Measurements from ENCODE around the gene ANKS3.

The ANKS3 gene

DNA sequence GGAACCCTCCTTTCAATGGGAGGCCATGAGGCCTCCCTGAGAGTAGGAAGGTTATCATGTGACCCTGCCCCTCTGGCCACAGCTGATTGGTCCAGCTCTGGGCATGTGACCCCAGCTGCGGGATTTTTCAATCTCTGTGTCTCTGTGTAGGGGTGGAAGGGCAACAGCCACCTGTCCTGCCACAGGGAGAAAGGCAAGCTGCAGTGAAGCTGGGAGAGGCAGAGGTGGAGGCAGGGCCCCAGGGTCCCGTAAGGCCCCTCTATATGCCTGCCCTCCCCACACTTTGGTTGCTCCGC is 11.2 kb upstream of the ANKS3 start:
- TF ChIP-seq, protein P1, sequence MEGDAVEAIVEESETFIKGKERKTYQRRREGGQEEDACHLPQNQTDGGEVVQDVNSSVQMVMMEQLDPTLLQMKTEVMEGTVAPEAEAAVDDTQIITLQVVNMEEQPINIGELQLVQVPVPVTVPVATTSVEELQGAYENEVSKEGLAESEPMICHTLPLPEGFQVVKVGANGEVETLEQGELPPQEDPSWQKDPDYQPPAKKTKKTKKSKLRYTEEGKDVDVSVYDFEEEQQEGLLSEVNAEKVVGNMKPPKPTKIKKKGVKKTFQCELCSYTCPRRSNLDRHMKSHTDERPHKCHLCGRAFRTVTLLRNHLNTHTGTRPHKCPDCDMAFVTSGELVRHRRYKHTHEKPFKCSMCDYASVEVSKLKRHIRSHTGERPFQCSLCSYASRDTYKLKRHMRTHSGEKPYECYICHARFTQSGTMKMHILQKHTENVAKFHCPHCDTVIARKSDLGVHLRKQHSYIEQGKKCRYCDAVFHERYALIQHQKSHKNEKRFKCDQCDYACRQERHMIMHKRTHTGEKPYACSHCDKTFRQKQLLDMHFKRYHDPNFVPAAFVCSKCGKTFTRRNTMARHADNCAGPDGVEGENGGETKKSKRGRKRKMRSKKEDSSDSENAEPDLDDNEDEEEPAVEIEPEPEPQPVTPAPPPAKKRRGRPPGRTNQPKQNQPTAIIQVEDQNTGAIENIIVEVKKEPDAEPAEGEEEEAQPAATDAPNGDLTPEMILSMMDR (IDR thresholded peaks at IDR 0.05), result no peak

DNA sequence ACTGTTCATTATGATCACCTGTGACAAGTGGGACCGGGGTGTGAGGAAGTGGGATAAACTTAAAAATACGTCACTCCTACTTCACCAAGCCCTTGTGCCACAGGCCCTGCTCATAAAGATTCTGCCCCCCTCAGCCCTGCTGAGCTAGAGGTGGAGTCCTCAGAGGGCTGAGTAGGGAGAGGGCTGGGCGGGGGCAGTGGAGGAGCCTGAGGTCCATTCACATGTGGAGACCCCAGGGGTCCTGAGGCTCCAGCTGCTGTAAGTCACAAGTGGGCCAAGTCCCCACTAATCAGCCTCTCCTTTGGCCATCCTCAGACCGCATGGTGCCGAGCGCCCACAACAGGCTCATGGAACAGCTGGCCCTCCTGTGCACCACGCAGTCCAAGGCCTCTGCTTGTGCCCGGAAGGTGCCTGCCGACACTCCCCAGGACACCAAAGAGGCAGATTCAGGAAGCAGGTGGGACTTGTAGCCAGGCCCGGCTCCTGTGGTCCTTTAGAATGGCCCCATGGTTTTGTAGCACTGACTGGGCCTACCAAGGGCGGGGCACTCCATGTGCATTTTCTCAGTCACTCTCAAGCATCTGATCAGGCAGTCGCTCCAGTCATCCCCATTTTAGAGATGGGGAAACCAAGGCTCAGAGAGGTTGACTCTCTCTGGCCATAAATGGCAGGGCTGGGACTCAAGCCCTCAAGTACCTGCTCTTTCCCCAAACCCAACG is 10.6 kb upstream of the ANKS3 start:
- TF ChIP-seq, protein P1 (IDR thresholded peaks at IDR 0.05), result no peak

DNA sequence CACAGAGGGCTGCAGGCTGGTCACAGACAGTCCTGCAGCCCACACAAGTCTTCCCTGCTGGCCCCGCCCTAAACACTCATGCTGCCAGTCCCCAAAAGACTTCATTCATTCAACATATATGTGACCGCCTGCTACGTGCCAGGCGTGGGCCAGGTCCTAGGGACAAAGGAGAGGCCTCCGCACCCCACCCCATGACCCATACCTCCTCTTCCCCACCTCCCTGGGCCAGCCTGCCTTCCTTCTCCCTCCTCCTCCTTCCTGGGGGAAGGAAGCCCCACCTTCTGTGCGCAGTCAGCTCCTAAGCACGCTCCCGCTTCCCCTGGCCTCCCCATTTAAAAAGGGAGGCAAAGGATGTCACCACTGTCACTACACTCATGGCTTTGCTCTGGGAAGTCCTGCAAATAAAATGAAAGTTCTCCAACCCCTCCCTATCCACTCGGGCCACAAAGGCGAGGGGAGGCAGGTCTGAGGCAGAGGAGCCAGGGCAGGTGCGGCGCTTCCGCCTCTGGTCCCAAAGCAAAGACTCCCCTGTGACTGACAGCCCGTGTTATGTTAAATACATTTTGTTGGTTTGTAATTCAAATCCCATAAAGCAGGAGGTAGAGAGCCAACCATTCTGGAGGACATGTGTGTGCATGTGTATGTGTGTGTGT is 9.3 kb upstream of the ANKS3 start:
- TF ChIP-seq, protein P1 (IDR thresholded peaks at IDR 0.05), result no peak

DNA sequence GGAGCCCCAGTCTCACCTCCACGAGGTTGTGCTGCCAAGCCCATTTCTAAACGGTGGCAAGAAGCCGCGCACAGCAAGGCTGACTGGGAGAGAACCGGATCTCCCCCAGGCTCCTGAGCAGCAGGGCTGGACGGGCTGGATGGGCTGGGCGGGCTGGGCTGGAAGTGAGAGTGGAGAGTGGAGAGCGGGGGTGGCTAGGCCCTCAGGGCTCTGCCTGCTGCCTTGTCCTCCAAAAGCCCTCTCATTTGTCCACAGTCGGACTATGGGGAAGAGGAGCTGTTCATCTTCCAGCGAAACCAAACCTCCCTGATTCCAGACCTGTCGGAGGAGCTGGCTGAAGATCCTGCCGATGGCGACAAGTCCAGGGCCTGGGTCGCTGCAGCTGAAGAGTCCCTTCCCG is 3.5 kb upstream of the ANKS3 start:
- TF ChIP-seq, protein P1 (IDR thresholded peaks at IDR 0.05), result no peak

DNA sequence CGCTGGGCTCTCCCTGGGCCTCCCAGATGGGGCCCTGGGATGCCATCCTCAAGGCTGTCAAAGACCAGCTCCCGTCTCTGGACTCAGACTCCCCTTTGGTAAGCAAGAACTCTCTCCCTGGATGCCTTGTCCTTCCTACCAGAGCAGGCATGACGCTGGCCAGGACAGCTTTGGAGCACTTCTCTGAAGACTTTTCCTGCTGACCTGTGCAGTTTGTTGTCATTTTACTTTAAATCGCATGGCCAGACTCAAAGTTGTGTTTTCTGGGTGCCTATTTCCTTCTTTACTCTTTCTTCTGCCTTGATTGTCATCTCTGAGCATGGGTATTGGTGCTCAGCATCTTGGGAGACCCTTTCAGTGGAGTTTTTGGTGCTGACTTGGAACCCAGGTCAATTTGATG is 2.5 kb upstream of the ANKS3 start:
- TF ChIP-seq, protein P1 (IDR thresholded peaks at IDR 0.05), result no peak

DNA sequence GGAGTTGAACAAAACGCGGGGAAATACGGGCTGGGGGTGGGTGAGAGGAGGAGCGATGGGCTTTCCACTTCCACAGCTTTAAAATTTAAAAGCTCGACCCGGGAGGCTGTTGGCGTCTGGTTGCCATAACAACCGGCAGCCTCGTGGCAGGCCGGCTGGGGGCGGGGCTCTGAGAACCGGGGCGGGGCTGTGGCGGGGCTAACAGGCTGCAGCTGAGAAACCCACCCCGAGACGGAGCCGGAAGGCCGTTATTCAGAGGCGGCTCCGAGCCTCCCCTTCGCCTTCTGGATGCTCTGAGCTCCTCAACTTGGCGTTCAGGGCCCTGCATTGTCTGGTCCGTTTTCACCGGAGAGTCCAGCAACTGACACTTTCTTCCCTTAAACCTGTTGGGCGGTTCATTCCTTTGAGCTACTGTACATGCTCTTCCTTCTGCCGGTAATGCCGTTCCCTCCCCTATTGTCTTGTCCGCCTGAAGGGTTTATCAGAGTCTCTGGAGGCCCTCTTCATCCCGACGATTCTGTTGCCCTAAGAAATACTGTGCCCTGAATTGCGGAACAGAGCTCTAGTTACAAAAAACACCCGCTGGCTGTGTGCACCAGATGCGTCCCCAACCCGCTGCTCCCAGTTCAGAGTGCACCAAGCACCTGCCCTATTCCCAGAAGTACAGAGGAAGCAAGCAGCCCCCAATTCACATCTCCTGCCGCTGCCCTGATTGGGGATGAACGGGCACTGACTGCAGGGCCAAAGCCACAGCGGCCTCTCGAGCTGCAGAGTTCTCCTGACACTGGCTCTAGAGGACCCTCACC is 862 bp upstream of the ANKS3 start:
- TF ChIP-seq, protein P1 (IDR thresholded peaks at IDR 0.05), result no peak

DNA sequence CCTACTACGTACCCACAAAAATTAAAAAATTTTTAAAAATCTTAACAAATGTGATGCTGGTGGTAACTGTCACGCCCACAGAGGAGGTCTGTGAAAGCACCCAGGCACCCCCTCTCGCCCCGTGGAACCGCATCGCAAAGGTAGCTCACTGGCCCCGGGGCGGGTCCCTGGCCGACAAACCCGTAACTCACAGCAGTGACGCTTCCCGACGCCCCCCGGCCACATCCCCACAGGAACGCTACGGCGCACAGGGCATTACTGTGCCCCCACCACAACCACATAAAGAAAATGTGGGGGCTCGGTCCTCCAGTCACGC is 366 bp downstream of the ANKS3 start:
- TF ChIP-seq, protein P1 (IDR thresholded peaks at IDR 0.05), result no peak
